Activated T-cell treated with anti-CD3 and anti-CD28 coated beads, Interleukin-2, amount 50 U/mL, for 48 hours (primary cell): ENCODE measurements around the gene XYLT1.

Source experiments
- DNase-seq, 2 experiments: peaks; one replicate each; pipeline ENCODE4 v3.0.0-alpha.2; 2020

The XYLT1 gene

DNA sequence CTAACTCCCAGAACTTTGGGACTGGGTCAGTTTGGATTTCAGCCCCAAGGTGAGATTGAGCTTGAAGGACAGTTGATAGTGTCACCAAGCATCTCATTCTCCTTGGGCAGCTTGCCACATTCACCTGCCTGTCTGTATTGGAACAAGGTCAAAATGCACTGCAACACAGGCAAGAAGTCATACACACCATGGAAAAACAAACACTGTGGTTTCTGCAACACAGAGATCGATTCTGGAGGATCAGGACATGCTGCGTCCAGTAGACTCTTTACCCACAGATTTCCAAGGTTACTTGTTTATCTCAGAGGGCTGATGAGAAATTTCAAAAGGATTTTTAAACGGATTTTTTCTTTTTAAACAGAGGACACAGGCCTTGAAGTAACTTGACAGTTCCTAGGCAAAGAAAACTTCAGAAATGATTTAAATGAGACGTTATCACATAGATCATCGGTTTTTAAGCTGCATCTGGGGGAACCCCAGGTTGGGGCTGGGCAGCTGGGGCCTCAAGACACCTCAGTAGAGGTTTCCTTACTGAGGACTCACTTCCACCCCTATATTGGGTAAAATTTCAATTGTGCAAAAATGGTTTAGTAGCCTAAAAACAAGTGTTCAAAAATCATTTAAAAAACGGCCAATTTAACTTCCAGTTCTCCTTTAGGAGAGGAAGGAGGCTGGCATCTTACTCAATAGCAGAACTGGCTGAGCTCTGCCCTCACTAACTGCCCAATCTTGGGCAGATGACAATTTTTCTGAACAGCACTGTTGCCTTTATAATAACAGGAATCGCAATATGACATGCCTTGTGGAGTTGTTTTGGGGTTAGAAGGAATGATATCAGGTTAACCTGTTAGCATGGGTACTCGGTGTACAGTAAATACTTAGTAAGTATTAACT lies 299.3 kb downstream of the XYLT1 start:
- DNase-seq = no peak

GRCh38 chr16:17170435-17170834 lies 300.3 kb downstream of the XYLT1 start:
- DNase-seq = no peak

- DNase-seq = no peak
Observed at GRCh38 chr16:17168181-17168580, 302.6 kb downstream of the XYLT1 start.

GRCh38 chr16:17166095-17166494 lies 304.7 kb downstream of the XYLT1 start:
- no peak for DNase-seq

DNA sequence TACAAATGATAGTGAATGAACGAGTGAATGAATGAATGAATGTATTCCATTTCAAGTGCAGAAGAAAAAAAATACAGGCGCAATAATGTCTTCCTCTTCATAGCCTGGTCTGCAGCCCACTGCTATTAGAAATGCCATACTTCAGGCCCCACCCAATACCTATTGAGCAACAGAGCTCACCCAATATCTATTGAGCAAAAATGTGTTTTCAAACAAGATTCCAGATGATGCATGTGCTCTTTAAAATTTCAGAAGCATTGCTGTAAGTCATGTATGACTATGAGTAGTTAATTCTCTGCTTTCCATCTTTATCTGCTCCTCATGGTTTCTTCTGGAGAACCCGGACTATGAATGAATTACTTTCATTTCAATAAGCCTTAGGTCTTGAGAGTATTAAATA lies 308.2 kb downstream of the XYLT1 start:
- DNase-seq = no peak

DNA sequence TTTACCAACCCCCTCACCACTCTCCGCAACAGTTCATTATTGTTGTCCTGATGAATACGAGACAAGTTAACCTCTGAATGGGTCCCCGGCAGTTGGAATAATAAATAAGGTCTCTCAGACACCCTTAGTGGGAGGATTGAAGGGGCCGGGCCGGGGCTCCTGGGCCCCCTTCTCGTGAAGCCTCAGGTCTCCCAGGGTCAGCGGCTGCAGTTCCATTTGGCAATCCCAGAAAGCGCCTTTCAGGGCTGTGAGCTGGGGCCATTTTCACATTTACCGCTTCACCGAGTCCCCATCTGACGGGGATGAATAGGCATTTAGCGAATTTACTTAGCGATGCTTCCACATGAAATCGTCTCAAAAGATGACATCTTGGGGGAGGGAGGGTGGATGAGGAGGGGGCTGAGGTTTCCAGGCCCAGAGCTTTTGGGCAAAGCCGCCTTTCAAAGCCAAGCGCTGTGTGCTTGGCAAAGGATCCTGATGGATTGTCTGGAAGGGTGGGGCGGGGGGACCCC lies 309.8 kb downstream of the XYLT1 start:
- no peak for DNase-seq

DNA sequence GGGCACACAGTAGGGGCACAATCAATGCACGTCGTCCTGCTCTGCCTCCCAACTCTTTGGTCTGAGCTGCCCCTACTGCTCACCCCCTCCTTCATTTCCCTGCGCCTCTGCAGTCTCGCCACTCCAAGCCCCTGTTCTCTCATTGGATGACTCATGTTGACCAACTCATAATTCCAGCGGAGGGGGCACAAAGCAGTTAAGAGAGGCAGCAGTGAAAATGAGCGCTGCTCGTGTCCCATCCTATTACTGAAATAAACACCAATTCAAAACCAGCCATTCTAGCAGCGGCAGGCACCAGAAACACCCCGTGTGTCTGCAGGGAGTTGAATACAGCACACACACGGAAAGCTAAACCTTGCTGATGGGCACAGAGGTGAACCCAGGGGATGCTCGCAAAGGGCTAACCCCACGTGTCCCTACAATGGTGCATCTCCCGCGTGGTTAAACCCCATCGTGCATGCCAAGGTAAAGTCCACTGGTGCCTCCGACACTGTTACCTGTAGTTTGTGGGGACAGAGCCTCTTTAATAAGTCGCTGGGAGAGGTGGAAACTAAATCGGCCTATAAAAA lies 310.4 kb downstream of the XYLT1 start:
- DNase-seq = no peak

DNA sequence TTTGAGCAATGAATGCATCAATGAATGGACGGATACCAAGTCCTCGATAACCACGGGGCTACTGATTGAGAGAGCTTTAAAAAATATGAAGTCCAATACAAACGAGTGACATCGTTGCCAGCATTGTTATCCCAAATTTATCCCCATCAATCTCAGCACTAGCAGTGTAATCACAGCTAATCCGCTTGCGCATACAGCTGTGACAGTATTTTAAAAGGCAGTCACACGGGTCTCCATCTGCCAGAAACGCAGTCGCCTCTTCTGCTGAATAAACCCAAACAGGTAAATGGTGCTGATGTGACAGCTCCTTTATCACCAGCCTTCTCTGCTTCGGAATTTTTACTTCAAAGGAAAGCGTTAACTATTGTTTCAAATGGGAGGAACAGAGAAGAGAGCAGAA lies 311.1 kb downstream of the XYLT1 start:
- DNase-seq = no peak

DNA sequence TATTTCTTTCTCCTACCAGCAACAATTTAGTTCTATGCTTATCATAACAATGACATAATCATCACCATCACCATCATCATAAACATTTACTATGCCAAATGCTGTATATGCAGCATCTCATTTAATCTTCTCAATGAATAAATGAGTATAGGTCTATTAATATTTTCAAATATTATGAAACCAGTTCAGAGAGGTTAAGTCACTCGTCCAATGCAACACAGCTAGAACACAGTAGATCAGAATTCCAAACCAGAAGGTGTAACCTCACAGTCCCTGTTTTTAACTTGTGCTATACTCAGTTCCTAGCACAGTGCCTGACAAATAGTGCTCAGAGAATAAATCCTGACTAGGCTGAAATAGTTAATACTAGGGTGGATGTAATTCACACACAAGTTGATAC lies 314.8 kb downstream of the XYLT1 start:
- DNase-seq = no peak

GRCh38 chr16:17155485-17155884 lies 315.3 kb downstream of the XYLT1 start:
- DNase-seq = no peak

DNA sequence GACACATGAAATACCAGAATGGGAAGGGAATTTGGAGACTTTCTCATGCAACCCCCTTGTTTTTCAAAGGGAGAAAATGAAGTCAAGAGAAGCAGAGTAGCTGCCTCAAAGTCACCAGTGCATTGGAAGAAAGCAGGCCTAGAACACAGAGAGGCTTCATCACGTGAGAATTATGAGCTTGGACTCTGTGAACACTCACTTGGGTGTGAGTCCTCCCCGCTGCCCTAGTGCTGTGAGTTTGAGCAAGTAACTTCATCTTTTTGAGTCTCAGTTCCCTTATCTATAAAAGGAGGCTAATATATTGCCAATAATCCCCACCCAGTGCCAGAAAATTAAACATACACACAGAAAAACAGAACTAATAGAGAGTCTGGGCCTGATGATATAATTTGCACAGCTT lies 315.8 kb downstream of the XYLT1 start:
- no peak for DNase-seq

DNA sequence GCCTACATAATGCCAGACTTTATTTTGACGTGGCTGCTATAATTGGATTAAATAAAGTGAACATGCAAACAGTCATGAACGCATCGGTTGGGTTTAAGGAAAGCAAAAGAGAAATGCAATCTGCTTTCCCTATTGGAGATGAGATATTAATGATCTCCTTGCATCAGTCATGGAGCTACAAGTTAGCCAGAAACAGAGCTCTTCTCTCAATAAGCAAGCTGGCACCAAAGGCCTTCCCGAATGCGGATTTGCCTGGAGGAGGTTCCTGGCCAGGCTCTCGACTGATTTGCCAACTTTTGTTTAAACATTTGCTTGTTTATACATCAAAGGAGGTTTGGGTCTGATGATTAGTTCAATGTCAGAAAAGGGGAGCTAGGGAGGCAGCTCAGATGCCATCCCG lies 318.4 kb downstream of the XYLT1 start:
- DNase-seq = no peak

DNA sequence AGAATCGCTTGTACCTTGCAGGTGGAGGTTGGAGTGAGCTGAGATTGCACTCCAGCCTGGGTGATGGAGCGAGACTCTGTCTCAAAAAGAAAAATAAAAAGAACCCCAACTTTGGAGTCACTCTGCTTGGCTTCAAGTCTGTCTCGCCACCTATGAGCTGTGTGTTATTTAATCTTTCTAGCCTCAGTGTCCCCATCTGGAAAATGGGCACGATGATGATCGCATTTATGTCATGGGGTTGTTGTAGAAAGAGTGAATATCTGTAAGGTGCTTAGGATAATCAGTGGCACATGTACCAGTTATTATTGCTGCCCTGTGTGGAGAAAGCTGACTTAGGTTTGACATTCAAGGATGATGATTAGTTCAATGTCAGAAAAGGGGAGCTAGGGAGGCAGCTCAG lies 319.4 kb downstream of the XYLT1 start:
- no peak for DNase-seq

GRCh38 chr16:17149904-17150483 lies 320.8 kb downstream of the XYLT1 start:
- DNase-seq = no peak

- DNase-seq = no peak
Observed at GRCh38 chr16:17147942-17148341, 322.8 kb downstream of the XYLT1 start.

DNA sequence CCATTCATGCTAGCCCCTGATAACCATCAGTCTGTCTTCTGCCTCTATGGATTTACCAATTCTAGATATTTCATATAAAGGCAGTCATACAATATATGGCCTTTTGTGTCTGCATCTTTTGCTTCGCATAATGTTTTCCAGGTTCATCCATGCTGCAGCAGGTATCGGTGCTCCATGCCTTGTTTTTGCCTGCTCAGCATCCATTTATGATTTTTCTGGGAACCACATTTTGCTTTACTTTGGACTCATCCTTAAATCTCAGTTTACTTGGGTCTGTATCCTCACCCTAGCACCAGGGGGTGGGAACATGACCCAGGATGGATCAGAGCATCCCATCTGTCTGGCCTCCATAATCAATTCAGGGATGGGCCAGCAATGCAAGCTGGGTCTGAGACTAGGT lies 325.7 kb downstream of the XYLT1 start:
- no peak for DNase-seq

DNA sequence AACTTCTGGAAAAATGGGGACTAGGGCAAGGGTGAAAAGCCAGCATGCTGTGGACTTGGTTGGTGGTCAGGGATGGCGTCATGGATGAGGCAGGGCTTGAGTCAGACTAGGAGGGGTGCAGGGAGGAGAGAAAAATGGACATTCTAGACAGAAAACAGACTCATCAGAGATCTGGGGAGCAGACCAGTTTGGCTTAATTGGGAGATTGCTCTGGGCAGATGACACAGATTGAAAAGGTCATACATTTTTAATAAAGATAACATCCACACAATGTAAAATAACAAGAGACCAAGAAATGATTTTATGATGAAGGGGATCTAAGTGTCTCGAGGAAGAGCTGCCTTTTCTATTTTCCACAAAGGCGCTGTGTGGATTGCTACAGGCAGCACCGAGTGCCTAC lies 326.3 kb downstream of the XYLT1 start:
- DNase-seq = no peak

DNA sequence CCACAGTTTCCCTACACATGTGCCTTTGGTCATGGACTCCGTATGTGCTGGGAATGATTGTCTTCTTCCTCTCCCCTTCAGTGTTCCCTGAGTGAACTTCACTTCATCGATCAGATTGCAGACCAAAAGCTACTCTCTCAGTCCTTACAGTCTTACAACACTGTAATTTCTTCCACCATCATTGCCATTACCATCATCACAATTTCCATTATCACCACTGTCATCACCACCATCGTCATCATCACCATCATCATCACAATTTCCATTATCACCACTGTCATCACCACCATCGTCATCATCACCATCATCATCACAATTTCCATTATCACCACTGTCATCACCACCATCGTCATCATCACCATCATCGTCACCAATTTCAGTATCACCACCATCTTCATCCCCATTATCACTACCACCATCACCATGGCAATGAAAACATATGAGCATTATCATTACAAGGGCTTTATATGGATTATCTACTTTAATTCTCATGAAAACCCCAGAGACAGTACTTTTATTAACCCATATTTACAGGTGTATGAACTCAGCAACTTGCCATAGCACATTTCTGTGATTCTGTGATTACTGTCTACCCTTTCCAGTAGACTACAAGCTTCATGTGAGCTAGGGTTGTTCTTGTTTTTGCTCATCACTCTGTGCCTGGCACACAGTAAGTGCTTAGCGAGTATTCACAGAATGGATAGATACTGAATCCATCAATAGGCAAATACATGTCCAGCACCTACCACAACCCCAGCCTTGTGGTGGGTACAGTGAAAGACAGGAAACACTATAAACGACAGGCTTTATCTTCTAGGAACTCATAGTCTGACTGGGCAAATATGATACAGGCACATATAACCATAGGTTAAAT lies 327.0 kb downstream of the XYLT1 start:
- no peak for DNase-seq

- DNase-seq = no peak
Observed at GRCh38 chr16:17138801-17139200, 332.0 kb downstream of the XYLT1 start.

DNA sequence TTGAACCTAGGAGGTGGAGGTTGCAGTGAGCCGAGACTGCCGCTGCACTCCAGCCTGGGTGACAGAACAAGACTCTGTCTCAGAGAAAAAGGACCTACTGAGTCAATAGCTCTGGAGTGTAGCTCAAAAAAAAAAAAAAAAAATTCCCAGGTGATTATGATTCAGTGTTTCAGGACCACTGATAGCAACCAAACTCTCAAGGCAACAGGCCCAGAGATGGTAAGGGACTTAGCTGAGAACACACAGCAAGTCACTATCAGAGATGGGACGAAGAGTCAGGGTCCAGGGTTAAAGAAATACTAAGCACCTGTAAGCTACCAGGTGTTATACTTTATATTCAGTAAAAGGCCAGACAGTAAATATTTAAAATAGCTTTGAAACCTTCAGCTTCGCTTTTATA lies 335.3 kb downstream of the XYLT1 start:
- DNase-seq = no peak

GRCh38 chr16:17134586-17134985 lies 336.2 kb downstream of the XYLT1 start:
- DNase-seq = no peak

GRCh38 chr16:17133851-17134250 lies 336.9 kb downstream of the XYLT1 start:
- DNase-seq = no peak

- DNase-seq = no peak
Observed at GRCh38 chr16:17131351-17131750, 339.4 kb downstream of the XYLT1 start.
